ENCODE measurements around the gene BRD3OS. TPM values are rescaled to one million over a fixed set of nuclear protein-coding genes. Genes with fewer than 3 reads are reported as not detected.
A peak's percentile ranks its signal among the peaks of the same experiment; 100 is the strongest.

Gene BRD3OS
- total RNA-seq, 2 experiments from 2014 or later: 13.7 to 21.6 TPM

GRCh38 chr9:133993635-133994253 lies 31.5 kb upstream of the BRD3OS start:
- Histone ChIP-seq H3K79me2 (ENCODE audit: insufficient read depth, low read depth, low read length) (no peaks in the 10 kb centered on the region), H3K36me3 (ENCODE audit: insufficient read depth, low read length) (no peaks in the 10 kb centered on the region), H4K20me1 (ENCODE audit: insufficient read depth, low read length) (0 out of 2 replicates have a peak, but pooled peaks cover 3% of the 10 kb centered on the region), H3K27ac (ENCODE audit: low read depth, low read length, poor library complexity, severe bottlenecking) (no peak overlapping the region), H3K4me3 (ENCODE audit: low read depth, low read length, poor library complexity, severe bottlenecking) (peak overlapping the region; percentile 88), H3K9me2 (ENCODE audit: insufficient read depth, low read length) (no peaks in the 10 kb centered on the region), H3K4me1 (ENCODE audit: insufficient read depth, low read length, poor library complexity, severe bottlenecking) (peaks cover 25% of the 10 kb centered on the region), H3K9me3 (ENCODE audit: low read length) (no peaks in the 10 kb centered on the region), H3K4me2 (ENCODE audit: low read length) (peak overlapping the region; percentile 98), H2AFZ (ENCODE audit: low read length) (no peak overlapping the region)
- no TSS peak for BruUV-seq (replicated peaks)
- TF ChIP-seq EZH2phosphoT487 (IDR thresholded peaks at IDR 0.05; ENCODE audit: borderline replicate concordance, low read depth, low read length) (no peak), CTCF (conservative IDR thresholded peaks at IDR 0.05; ENCODE audit: low read length) (no peak)
- CTCF ChIA-PET (ENCODE audit: unreplicated experiment): interaction anchor here (0.8 to 1.5 kb wide), 4 partner anchors 31 to 212 kb away, joined by 4 to 8 read pairs (median 5); partner anchors contain the start of gene BRD3OS
- intact Hi-C loops (cut with micrococcal nuclease; ENCODE audit: unreplicated experiment): loop anchor here (1.0 to 5.0 kb wide), 6 partner anchors 49 to 251 kb away; no protein-coding TSS in a partner anchor
- POLR2A ChIA-PET: interaction anchor here (0.6 to 1.1 kb wide), 5 partner anchors 16 to 48 kb away, joined by 3 read pairs; no protein-coding TSS in a partner anchor
- DNase-seq (ENCODE audit: low spot score): no peak

- H3K4me3 ChIP-seq (ENCODE audit: low read depth, low read length, poor library complexity, severe bottlenecking): no peak overlapping the region
- H3K36me3 ChIP-seq (ENCODE audit: insufficient read depth, low read length): no peaks in the 10 kb centered on the region
- H3K4me2 ChIP-seq (ENCODE audit: low read length): no peak overlapping the region
- H3K4me1 ChIP-seq (ENCODE audit: insufficient read depth, low read length, poor library complexity, severe bottlenecking): peaks cover 25% of the 10 kb centered on the region
- no peak overlapping the region for H2AFZ ChIP-seq (ENCODE audit: low read length)
- H3K27ac ChIP-seq (ENCODE audit: low read depth, low read length, poor library complexity, severe bottlenecking): no peak overlapping the region
- TF ChIP-seq CTCF (conservative IDR thresholded peaks at IDR 0.05; ENCODE audit: low read length): peak; percentile 95
- no peak for TF ChIP-seq EZH2phosphoT487 (IDR thresholded peaks at IDR 0.05; ENCODE audit: borderline replicate concordance, low read depth, low read length)
- H4K20me1 ChIP-seq (ENCODE audit: insufficient read depth, low read length): 0 out of 2 replicates have a peak, but pooled peaks cover 3% of the 10 kb centered on the region
- H3K9me3 ChIP-seq (ENCODE audit: low read length): no peaks in the 10 kb centered on the region
- no peaks in the 10 kb centered on the region for H3K9me2 ChIP-seq (ENCODE audit: insufficient read depth, low read length)
- DNase-seq (ENCODE audit: low spot score): peak; percentile 81
- CTCF ChIA-PET (ENCODE audit: unreplicated experiment): interaction anchor here (0.8 to 1.5 kb wide), 3 partner anchors 31 to 212 kb away, joined by 4 to 8 read pairs (median 5); partner anchors contain the start of gene BRD3OS
- H3K79me2 ChIP-seq (ENCODE audit: insufficient read depth, low read depth, low read length): no peaks in the 10 kb centered on the region
- POLR2A ChIA-PET: interaction anchor here (0.6 to 1.1 kb wide), 5 partner anchors 15 to 175 kb away, joined by 3 to 5 read pairs (median 3); no protein-coding TSS in a partner anchor
- no TSS peak for BruUV-seq (replicated peaks)
- intact Hi-C loops (cut with micrococcal nuclease; ENCODE audit: unreplicated experiment): loop anchor here (1.0 to 5.0 kb wide), 5 partner anchors 97 to 252 kb away; no protein-coding TSS in a partner anchor
These were observed 30.8 kb upstream of the BRD3OS start for GRCh38 chr9:133994353-133995011.

Data from OCI-LY7 (cell line).